B cell (primary cell): ENCODE results near the gene OSTF1. TPM values are rescaled to one million over a fixed set of nuclear protein-coding genes. Genes with fewer than 3 reads are reported as not detected.

Experiments
- ATAC-seq: fragments of 200-7000 bp; cut with Tn5 transposase; one replicate; pipeline ENCODE4 v1.10.0; 2021; ENCODE audit warnings: low read depth, mild to moderate bottlenecking, moderate number of reproducible peaks, moderate library complexity
- CTCF ChIA-PET: fragments of 350-600 bp; sonication (Branson Sonifier 250); formaldehyde crosslinking; loops from one replicate; lab custom pipeline; 2021; ENCODE audit warnings: antibody characterized with exemption, inconsistent platforms; lab: Charles Lee
- POLR2A ChIA-PET: fragments of 350-600 bp; sonication (Branson Sonifier 250); formaldehyde crosslinking; loops from one replicate; lab custom pipeline; 2021; ENCODE audit warnings: antibody characterized with exemption; lab: Charles Lee
- DNase-seq: peaks from one replicate; pipeline ENCODE4 v3.0.0; 2013
- H2AFZ ChIP-seq: 2 replicates; pipeline ENCODE4 v1.6.1; 2012; ENCODE audit warnings: mild to moderate bottlenecking, low read depth, low read length; ENCODE audit not compliant: insufficient read depth, poor library complexity, severe bottlenecking
- H3K27ac ChIP-seq, 2 donors: 1 replicate in 1 of 2; 2 replicates in 1 of 2; pipeline ENCODE4 v1.5.1; 2012 to 2013; ENCODE audit warnings: low read length in 2 of 2, mild to moderate bottlenecking in 2 of 2, moderate library complexity in 1 of 2
- H3K27me3 ChIP-seq, 4 experiments: fragments of 200-600 bp in 1 of 4; sonication (generic) in 1 of 4; replicated peaks in 1 of 4; 1 replicate in 2 of 4; 2 replicates in 2 of 4; pipeline versions ENCODE4 v1.6.1 to v1.7.0; 2013 to 2016; ENCODE audit warnings: low read length in 3 of 4, mild to moderate bottlenecking in 2 of 4, mixed read lengths in 1 of 4, moderate library complexity in 1 of 4; ENCODE audit not compliant: insufficient read depth in 4 of 4, control insufficient read depth in 3 of 4; ENCODE audit errors: control extremely low read depth in 1 of 4
- H3K36me3 ChIP-seq, 2 experiments: replicated peaks in 1 of 2; 1 replicate in 1 of 2; 2 replicates in 1 of 2; pipeline versions ENCODE4 v1.6.1 to v1.7.1; 2013; ENCODE audit warnings: low read length in 1 of 2; ENCODE audit not compliant: insufficient read depth in 2 of 2, control insufficient read depth in 1 of 2; ENCODE audit errors: control extremely low read depth in 1 of 2, extremely low read depth in 1 of 2
- H3K4me1 ChIP-seq, 2 donors: fragments of 200-600 bp in 1 of 2; sonication (generic) in 1 of 2; 1 replicate in 1 of 2; 2 replicates in 1 of 2; pipeline versions ENCODE4 v1.5.1 to v1.6.1; 2013 to 2017; ENCODE audit warnings: low read length in 2 of 2; ENCODE audit not compliant: control insufficient read depth in 2 of 2, insufficient read depth in 2 of 2
- H3K4me2 ChIP-seq: replicated peaks from 2 replicates; pipeline ENCODE3; 2012; ENCODE audit warnings: mild to moderate bottlenecking, low read depth, low read length; ENCODE audit not compliant: poor library complexity, severe bottlenecking
- H3K4me3 ChIP-seq, 5 experiments: fragments of 200-600 bp in 1 of 5; sonication (generic) in 1 of 5; 1 replicate in 3 of 5; 2 replicates in 2 of 5; pipeline versions ENCODE4 v1.5.1 to v1.7.0; 2011 to 2016; ENCODE audit warnings: low read length in 4 of 5, mild to moderate bottlenecking in 4 of 5, low read depth in 2 of 5, control low read depth in 1 of 5, moderate library complexity in 1 of 5; ENCODE audit not compliant: insufficient read depth in 1 of 5; ENCODE audit errors: control extremely low read depth in 1 of 5, extremely low read depth in 1 of 5
- H3K79me2 ChIP-seq: fragments of 200-600 bp; sonication (generic); one replicate; pipeline ENCODE4 v1.6.0; 2016; ENCODE audit warnings: low read length; ENCODE audit not compliant: control insufficient read depth, insufficient read depth
- H3K9ac ChIP-seq: fragments of 200-600 bp; sonication (generic); 2 replicates; pipeline ENCODE4 v1.6.1; 2017; ENCODE audit warnings: mild to moderate bottlenecking, low read length, moderate library complexity
- H3K9me3 ChIP-seq, 3 donors: one replicate each; pipeline versions ENCODE4 v1.6.1 to v1.7.1; 2013; ENCODE audit warnings: low read length in 2 of 3; ENCODE audit not compliant: control insufficient read depth in 2 of 3, insufficient read depth in 1 of 3; ENCODE audit errors: control extremely low read depth in 1 of 3
- H4K20me1 ChIP-seq: 2 replicates; pipeline ENCODE4 v1.6.0; 2012; ENCODE audit warnings: mild to moderate bottlenecking, low read length; ENCODE audit not compliant: insufficient read depth, control insufficient read depth, poor library complexity, severe bottlenecking
- H3K27ac Mint-ChIP-seq: one replicate; pipeline ENCODE4 v1.8.0; 2021; ENCODE audit warnings: mixed read lengths
- H3K27me3 Mint-ChIP-seq: one replicate; pipeline ENCODE4 v1.8.0; 2021; ENCODE audit warnings: mixed read lengths
- H3K4me1 Mint-ChIP-seq: one replicate; pipeline ENCODE4 v1.8.0; 2021; ENCODE audit warnings: mixed read lengths
- H3K4me3 Mint-ChIP-seq: one replicate; pipeline ENCODE4 v1.8.0; 2021; ENCODE audit warnings: mixed read lengths
- H3K9me3 Mint-ChIP-seq: one replicate; pipeline ENCODE4 v1.8.0; 2022; ENCODE audit warnings: mixed read lengths; ENCODE audit not compliant: insufficient read depth
- EZH2 ChIP-seq: IDR thresholded peaks from 2 replicates; pipeline ENCODE4 v1.6.1; 2012; ENCODE audit warnings: borderline replicate concordance, low read depth, mild to moderate bottlenecking, moderate library complexity, low read length; ENCODE audit not compliant: insufficient read depth, poor library complexity, severe bottlenecking
- WGBS: methylation state at CpG from one replicate; pipeline ENCODE4 v1.1.5; 2013; ENCODE audit warnings: missing lambda C conversion rate; ENCODE audit not compliant: insufficient coverage; 5-methylcytosine and 5-hydroxymethylcytosine counted together
- intact Hi-C: fragments of 100-400 bp; cut with micrococcal nuclease; formaldehyde crosslinking; loops from one replicate; pipeline ENCODE4 v1.10.0; 2022
- polyA plus RNA-seq: library from polyadenylated mRNA; depleted of rRNA; stranded (reverse); fragments of >200 nt; gene quantifications from 2 replicates; pipeline ENCODE4 v1.2.3, GENCODE V29; 2012
- total RNA-seq, 2 donors: library from RNA; stranded (reverse); fragments of 120-200 nt in 1 of 2; gene quantifications; 1 replicate in 1 of 2; 2 replicates in 1 of 2; pipeline versions ENCODE4 v1.2.3 to v1.2.4, GENCODE V29; 2013 to 2022
- TF ChIP-seq, protein P1 (sequence below): fragments of 200-600 bp; IDR thresholded peaks from one replicate; pipeline ENCODE4 v1.8.0; 2022; ENCODE audit warnings: antibody characterized with exemption, mild to moderate bottlenecking

OSTF1 gene
- total and polyA plus RNA-seq, 2 donors (not counting 1 experiment from before 2014, with no cell fraction given): 33.8 to 62.0 TPM

GRCh38 chr9:75130172-75130571 lies 41.9 kb downstream of the OSTF1 start:
- TF ChIP-seq, protein P1, sequence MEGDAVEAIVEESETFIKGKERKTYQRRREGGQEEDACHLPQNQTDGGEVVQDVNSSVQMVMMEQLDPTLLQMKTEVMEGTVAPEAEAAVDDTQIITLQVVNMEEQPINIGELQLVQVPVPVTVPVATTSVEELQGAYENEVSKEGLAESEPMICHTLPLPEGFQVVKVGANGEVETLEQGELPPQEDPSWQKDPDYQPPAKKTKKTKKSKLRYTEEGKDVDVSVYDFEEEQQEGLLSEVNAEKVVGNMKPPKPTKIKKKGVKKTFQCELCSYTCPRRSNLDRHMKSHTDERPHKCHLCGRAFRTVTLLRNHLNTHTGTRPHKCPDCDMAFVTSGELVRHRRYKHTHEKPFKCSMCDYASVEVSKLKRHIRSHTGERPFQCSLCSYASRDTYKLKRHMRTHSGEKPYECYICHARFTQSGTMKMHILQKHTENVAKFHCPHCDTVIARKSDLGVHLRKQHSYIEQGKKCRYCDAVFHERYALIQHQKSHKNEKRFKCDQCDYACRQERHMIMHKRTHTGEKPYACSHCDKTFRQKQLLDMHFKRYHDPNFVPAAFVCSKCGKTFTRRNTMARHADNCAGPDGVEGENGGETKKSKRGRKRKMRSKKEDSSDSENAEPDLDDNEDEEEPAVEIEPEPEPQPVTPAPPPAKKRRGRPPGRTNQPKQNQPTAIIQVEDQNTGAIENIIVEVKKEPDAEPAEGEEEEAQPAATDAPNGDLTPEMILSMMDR: no peak
- TF ChIP-seq EZH2: no peak
- DNase-seq (no peak), ATAC-seq (no peak)
- WGBS: 96% methylated on average over 4 of the region's 5 CpGs
- POLR2A ChIA-PET: no interaction called here
- Mint-ChIP-seq H3K4me3 (no peak overlapping the region), H3K27ac (no peak overlapping the region), H3K4me1 (no peaks in the 10 kb centered on the region), H3K9me3 (no peaks in the 10 kb centered on the region), H3K27me3 (no peaks in the 10 kb centered on the region)
- Histone ChIP-seq H3K9ac (no peak overlapping the region), H3K4me3 (no peak overlapping the region), H2AFZ (no peak overlapping the region), H3K79me2 (peaks cover 2% of the 10 kb centered on the region), H3K36me3 (peaks cover 11 to 54% of the 10 kb centered on the region in 2 experiments), H3K9me3 (no peaks in the 10 kb centered on the region), H3K4me2 (no peak overlapping the region), H4K20me1 (peaks cover 60% of the 10 kb centered on the region), H3K27me3 (no peaks in the 10 kb centered on the region), H3K4me1 (no peaks in the 10 kb centered on the region), H3K27ac (no peak overlapping the region)
- CTCF ChIA-PET: interaction anchor here (0.7 kb wide), 1 partner anchor 201 kb away, joined by 3 read pairs; no protein-coding TSS in a partner anchor
- intact Hi-C loops: no loop called here

- no peaks in the 10 kb centered on the region for H3K9me3 Mint-ChIP-seq
- Histone ChIP-seq H3K79me2 (peaks cover 3% of the 10 kb centered on the region), H3K27me3 (no peaks in the 10 kb centered on the region), H3K9ac (no peak overlapping the region), H3K4me3 (no peak overlapping the region), H3K36me3 (peaks cover 11 to 59% of the 10 kb centered on the region in 2 experiments), H3K27ac (no peak overlapping the region), H2AFZ (no peak overlapping the region), H4K20me1 (peaks cover 61% of the 10 kb centered on the region), H3K4me1 (no peaks in the 10 kb centered on the region), H3K9me3 (no peaks in the 10 kb centered on the region), H3K4me2 (no peak overlapping the region)
- no peak overlapping the region for H3K4me3 Mint-ChIP-seq
- ATAC-seq (no peak), DNase-seq (no peak)
- no peak for TF ChIP-seq EZH2
- TF ChIP-seq, protein P1: no peak
- POLR2A ChIA-PET: no interaction called here
- H3K4me1 Mint-ChIP-seq: no peaks in the 10 kb centered on the region
- intact Hi-C loops: no loop called here
- H3K27me3 Mint-ChIP-seq: no peaks in the 10 kb centered on the region
- 89% methylated on average over 3 of the region's 5 CpGs for WGBS
- no peak overlapping the region for H3K27ac Mint-ChIP-seq
- CTCF ChIA-PET: interaction anchor here (1.0 kb wide), 1 partner anchor 18 kb away, joined by 3 read pairs; no protein-coding TSS in a partner anchor
These were observed 42.4 kb downstream of the OSTF1 start for GRCh38 chr9:75130621-75131230.
